H1 (cell line): ENCODE measurements around the gene SLC27A2. TPM values are rescaled to one million over a fixed set of nuclear protein-coding genes. Genes with fewer than 3 reads are reported as not detected.
A peak's percentile ranks its signal among the peaks of the same experiment; 100 is the strongest.

Experiments used
- CTCF ChIA-PET: fragments of 300-600 bp; sonication (Branson Sonifier 250); formaldehyde crosslinking; loops from one replicate; lab custom pipeline; 2021; ENCODE audit not compliant: partially characterized antibody; lab: Charles Lee
- POLR2A ChIA-PET: fragments of 300-600 bp; sonication (Branson Sonifier 250); formaldehyde crosslinking; loops from one replicate; lab custom pipeline; 2021; ENCODE audit warnings: inconsistent platforms; ENCODE audit not compliant: partially characterized antibody; lab: Charles Lee
- DNase-seq, 2 experiments: peaks; one replicate each; pipeline versions ENCODE4 v3.0.0 to v3.0.0-alpha.2; 2010 to 2022; ENCODE audit warnings: low spot score in 2 of 2, low read depth in 1 of 2, mixed read lengths in 1 of 2
- FAIRE-seq: peaks from 2 replicates; lab custom pipeline; 2011; peaks lifted over from hg19 to GRCh38; lab: Jason Lieb, UNC
- H2AFZ ChIP-seq: 2 replicates; pipeline ENCODE4 v1.8.1; 2012; ENCODE audit warnings: low read length, inconsistent platforms
- H2AK5ac ChIP-seq: 2 replicates; pipeline ENCODE4 v1.6.1; 2013; ENCODE audit warnings: low read depth, low read length
- H2BK120ac ChIP-seq: replicated peaks from 2 replicates; pipeline ENCODE3; 2013; ENCODE audit warnings: low read depth, low read length, inconsistent platforms
- H2BK12ac ChIP-seq: 2 replicates; pipeline ENCODE4 v1.6.1; 2013; ENCODE audit warnings: low read depth, low read length
- H2BK15ac ChIP-seq: 2 replicates; pipeline ENCODE4 v1.6.1; 2013; ENCODE audit warnings: low read length
- H2BK20ac ChIP-seq: 2 replicates; pipeline ENCODE4 v1.6.1; 2013; ENCODE audit warnings: low read length
- H2BK5ac ChIP-seq: 2 replicates; pipeline ENCODE4 v1.6.1; 2013; ENCODE audit warnings: low read depth, low read length
- H3K14ac ChIP-seq: 2 replicates; pipeline ENCODE4 v1.6.1; 2013; ENCODE audit warnings: inconsistent platforms; ENCODE audit not compliant: insufficient read length
- H3K18ac ChIP-seq: 2 replicates; pipeline ENCODE4 v1.6.1; 2013; ENCODE audit warnings: low read length; ENCODE audit errors: extremely low read depth
- H3K23ac ChIP-seq: 2 replicates; pipeline ENCODE4 v1.6.1; 2013; ENCODE audit warnings: inconsistent platforms; ENCODE audit not compliant: insufficient read length
- H3K23me2 ChIP-seq: 2 replicates; pipeline ENCODE4 v1.6.1; 2013; ENCODE audit warnings: low read depth, low read length
- H3K27ac ChIP-seq: 2 replicates; pipeline ENCODE4 v1.6.1; 2011; ENCODE audit warnings: low read depth, low read length, inconsistent platforms
- H3K27me3 ChIP-seq, 4 experiments: replicated peaks in 1 of 4; 1 replicate in 1 of 4; 2 replicates in 3 of 4; pipeline versions ENCODE4 v1.6.1 to v1.8.1; 2011 to 2013; ENCODE audit warnings: low read length in 3 of 4, mild to moderate bottlenecking in 3 of 4, inconsistent platforms in 2 of 4, mixed read lengths in 2 of 4, moderate library complexity in 1 of 4; ENCODE audit not compliant: control insufficient read depth in 3 of 4, insufficient read depth in 3 of 4; ENCODE audit errors: extremely low read depth in 1 of 4
- H3K36me3 ChIP-seq, 4 experiments: 2 replicates each; pipeline versions ENCODE4 v1.6.1 to v1.8.1; 2011 to 2013; ENCODE audit warnings: mild to moderate bottlenecking in 4 of 4, low read length in 3 of 4, moderate library complexity in 2 of 4, control low read depth in 1 of 4, inconsistent platforms in 1 of 4; ENCODE audit not compliant: insufficient read depth in 4 of 4, control insufficient read depth in 2 of 4
- H3K4ac ChIP-seq: replicated peaks from 2 replicates; pipeline ENCODE3; 2013; ENCODE audit warnings: low read length, low read depth, mixed read lengths, inconsistent platforms; ENCODE audit not compliant: insufficient read length
- H3K4me1 ChIP-seq, 4 experiments: replicated peaks in 1 of 4; 1 replicate in 1 of 4; 2 replicates in 3 of 4; pipeline versions ENCODE4 v1.6.1 to v1.8.1; 2011 to 2013; ENCODE audit warnings: low read length in 3 of 4, inconsistent platforms in 2 of 4, mixed read lengths in 1 of 4; ENCODE audit not compliant: insufficient read depth in 4 of 4, control insufficient read depth in 3 of 4
- H3K4me2 ChIP-seq, 2 experiments: 2 replicates each; pipeline versions ENCODE4 v1.6.1 to v1.8.1; 2011 to 2013; ENCODE audit warnings: low read depth in 2 of 2, low read length in 2 of 2, control low read depth in 1 of 2, inconsistent platforms in 1 of 2, mild to moderate bottlenecking in 1 of 2; ENCODE audit not compliant: insufficient read depth in 1 of 2
- H3K4me3 ChIP-seq, 4 experiments: fragments of 200-600, 300-600 bp in 1 of 4; sonication (generic), shearing (Covaris generic), sonication (Bioruptor Twin) in 1 of 4; 2 replicates each; pipeline versions ENCODE4 v1.5.1 to v1.8.1; 2011 to 2016; ENCODE audit warnings: low read length in 4 of 4, low read depth in 3 of 4, control low read depth in 2 of 4, inconsistent platforms in 2 of 4, mild to moderate bottlenecking in 2 of 4, mixed read lengths in 1 of 4, moderate library complexity in 1 of 4; ENCODE audit not compliant: insufficient read depth in 2 of 4; ENCODE audit errors: extremely low read depth in 1 of 4
- H3K56ac ChIP-seq: replicated peaks from 2 replicates; pipeline ENCODE3; 2013; ENCODE audit warnings: low read depth, mild to moderate bottlenecking, mixed read lengths, low read length, inconsistent platforms; ENCODE audit not compliant: insufficient read length
- H3K79me1 ChIP-seq: 2 replicates; pipeline ENCODE4 v1.6.1; 2013; ENCODE audit warnings: low read depth, low read length, control low read depth
- H3K79me2 ChIP-seq, 2 experiments: 2 replicates each; pipeline versions ENCODE4 v1.6.1 to v1.8.1; 2012 to 2013; ENCODE audit warnings: low read length in 2 of 2, mild to moderate bottlenecking in 2 of 2, inconsistent platforms in 1 of 2; ENCODE audit not compliant: insufficient read depth in 2 of 2, control insufficient read depth in 1 of 2
- H3K9ac ChIP-seq, 4 experiments: replicated peaks in 1 of 4; 1 replicate in 1 of 4; 2 replicates in 3 of 4; pipeline versions ENCODE4 v1.6.1 to v1.8.1; 2011 to 2013; ENCODE audit warnings: low read depth in 3 of 4, low read length in 3 of 4, control low read depth in 2 of 4, mild to moderate bottlenecking in 2 of 4, moderate library complexity in 2 of 4, inconsistent platforms in 1 of 4; ENCODE audit errors: extremely low read depth in 1 of 4
- H3K9me3 ChIP-seq, 2 experiments: 2 replicates each; pipeline versions ENCODE4 v1.6.1 to v1.8.1; 2012 to 2013; ENCODE audit warnings: mild to moderate bottlenecking in 2 of 2, moderate library complexity in 2 of 2, control low read depth in 1 of 2, inconsistent platforms in 1 of 2, low read depth in 1 of 2, low read length in 1 of 2, mixed read lengths in 1 of 2; ENCODE audit not compliant: insufficient read depth in 2 of 2
- H4K20me1 ChIP-seq, 2 experiments: replicated peaks in 1 of 2; 2 replicates each; pipeline versions ENCODE3 to v1.8.1; 2011 to 2013; ENCODE audit warnings: inconsistent platforms in 2 of 2, low read length in 2 of 2, mild to moderate bottlenecking in 1 of 2; ENCODE audit not compliant: insufficient read depth in 2 of 2, control insufficient read depth in 1 of 2
- H4K5ac ChIP-seq: 2 replicates; pipeline ENCODE4 v1.6.1; 2013; ENCODE audit warnings: low read length, low read depth, mixed read lengths, inconsistent platforms; ENCODE audit not compliant: insufficient read length
- H4K8ac ChIP-seq: 2 replicates; pipeline ENCODE4 v1.8.0; 2013; ENCODE audit warnings: mild to moderate bottlenecking, moderate library complexity, low read length, inconsistent platforms; ENCODE audit not compliant: insufficient read depth; ENCODE audit errors: extremely low read depth
- H4K91ac ChIP-seq: replicated peaks from 2 replicates; pipeline ENCODE3; 2013; ENCODE audit warnings: low read length, mixed read lengths, inconsistent platforms; ENCODE audit not compliant: insufficient read length
- NANOG ChIP-seq: IDR thresholded peaks from 2 replicates; pipeline ENCODE4 v1.6.1; 2011; ENCODE audit warnings: low read length, low read depth, mild to moderate bottlenecking, inconsistent platforms; ENCODE audit not compliant: insufficient read depth, poor library complexity, severe bottlenecking
- TAF1 ChIP-seq: IDR thresholded peaks from 2 replicates; pipeline ENCODE4 v1.6.1; 2011; ENCODE audit warnings: mild to moderate bottlenecking, low read depth, low read length
- WGBS, 2 experiments: shearing (Covaris generic) in 1 of 2; methylation state at CpG; one replicate each; pipeline versions ENCODE4 v1.1.6 to v1.1.7; 2013 to 2015; ENCODE audit warnings: low lambda C conversion rate in 2 of 2, mixed read lengths in 2 of 2, inconsistent platforms in 1 of 2, low coverage in 1 of 2, missing lambda C conversion rate in 1 of 2; ENCODE audit not compliant: insufficient replicate concordance in 2 of 2, insufficient coverage in 1 of 2, insufficient read length in 1 of 2; ENCODE audit errors: extremely low coverage in 1 of 2, missing lambda C conversion rate in 1 of 2; 5-methylcytosine and 5-hydroxymethylcytosine counted together
- polyA plus RNA-seq, 7 experiments: library from polyadenylated mRNA; depleted of rRNA in 3 of 7; stranded (reverse) in 5 of 7; unstranded in 2 of 7; fragments of >200 nt in 5 of 7; fragments of 200-250 nt in 2 of 7; gene quantifications; 1 replicate in 5 of 7; 2 replicates in 1 of 7; 4 replicates in 1 of 7; pipeline versions ENCODE4 v1.2.1 to v1.2.3, GENCODE V29; 2011 to 2013; ENCODE audit warnings: missing spikeins in 2 of 7, mixed read lengths in 2 of 7
- total RNA-seq: library from RNA; stranded (reverse); fragmentation: NEBNext Ultra II Directional; extraction: Animal tissue kit (Norgen Biotek cat#: 25700); gene quantifications from 2 replicates; pipeline ENCODE4 v1.2.1, GENCODE V29; 2021

SLC27A2 gene
- total and polyA plus RNA-seq, 2 of the 8 experiments (the other 6 are each of a cell fraction or from before 2014, with no cell fraction given) = 5.6 to 5.8 TPM

DNA sequence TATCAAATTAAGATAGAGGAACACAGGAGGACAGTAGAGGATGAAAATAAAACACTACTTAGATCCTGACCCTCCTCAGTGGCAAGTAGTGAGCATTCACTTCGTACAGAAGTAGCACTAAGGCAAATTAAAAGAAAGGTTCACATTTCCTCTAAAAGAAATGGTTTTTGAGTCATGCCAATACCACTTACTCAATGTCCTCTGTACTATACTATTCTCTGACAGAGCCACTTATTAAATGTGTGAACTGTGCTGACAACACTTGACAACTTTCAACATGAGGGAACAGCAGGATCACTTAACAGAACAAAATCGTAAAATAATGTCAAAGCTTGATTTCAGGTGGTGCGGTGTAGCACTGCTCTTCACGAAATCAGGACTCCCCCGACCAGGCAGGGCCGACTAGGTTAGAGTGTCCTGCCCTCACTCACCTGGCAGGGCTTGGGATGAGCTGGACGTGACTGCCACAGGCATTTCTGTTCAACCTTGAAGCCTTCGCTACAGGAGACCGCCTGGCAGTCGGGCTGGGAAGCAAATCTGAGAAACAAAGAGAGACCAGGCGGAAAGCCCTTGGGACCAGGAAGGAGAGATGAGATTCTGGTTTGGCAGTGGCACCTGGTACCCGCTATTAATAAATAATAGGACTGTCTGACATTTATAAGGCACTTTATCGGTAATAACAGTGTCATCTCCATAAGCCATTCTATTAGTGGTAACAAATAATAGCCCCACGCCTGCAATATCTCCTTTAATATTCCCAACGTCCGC is 611 bp upstream of the SLC27A2 start:
- no peak for FAIRE-seq
- Histone ChIP-seq H2BK12ac (peak overlapping the region; percentile 39; the same call in 1 of the 2 replicates), H3K56ac (no peak overlapping the region), H2BK15ac (no peak overlapping the region), H3K23ac (no peak overlapping the region), H3K9ac (no peak overlapping the region), H3K36me3 (no peaks in the 10 kb centered on the region), H3K18ac (no peak overlapping the region), H3K23me2 (peaks cover 13% of the 10 kb centered on the region; the same call in 1 of the 2 replicates), H3K9me3 (no peaks in the 10 kb centered on the region), H2BK20ac (0 out of 2 replicates have a peak overlapping the region, but pooled peaks have one; percentile 48), H4K5ac (no peak overlapping the region), H3K4ac (no peak overlapping the region), H3K27me3 (peaks cover 3 to 33% (median 28%) of the 10 kb centered on the region in 4 experiments), H3K4me2 (peak overlapping the region; percentile 86 to 97), H4K8ac (no peak overlapping the region), H3K4me3 (peak overlapping the region; percentile 51 to 66 (median 58); a peak in 6 of 8 replicates), H2AK5ac (no peak overlapping the region), H3K4me1 (peaks cover 0 to 8% (median 4%) of the 10 kb centered on the region in 4 experiments; a peak in 6 of 7 replicates), H3K79me1 (no peaks in the 10 kb centered on the region), H2BK5ac (no peak overlapping the region), H3K79me2 (no peaks in the 10 kb centered on the region), H2BK120ac (no peak overlapping the region), H4K91ac (no peak overlapping the region), H2AFZ (peak overlapping the region; percentile 52; the same call in 1 of the 2 replicates), H3K14ac (no peak overlapping the region), H3K27ac (no peak overlapping the region), H4K20me1 (peaks cover 0 to 1% of the 10 kb centered on the region in 2 experiments)
- WGBS, 2 experiments = 49% methylated on average over 16 of the region's 16 CpGs; no CpG with 5 or more reads in 1 of the 2 experiments
- CTCF ChIA-PET = interaction anchor here (0.6 to 4.3 kb wide), 12 partner anchors 11 to 134 kb away, joined by 3 to 15 read pairs (median 4); no protein-coding TSS in a partner anchor
- peak; percentile 14; the same call in 1 of the 2 replicates for TF ChIP-seq TAF1
- no peak for TF ChIP-seq NANOG
- POLR2A ChIA-PET = interaction anchor here (1.0 to 1.9 kb wide), 7 partner anchors 13 to 174 kb away, joined by 3 to 5 read pairs (median 4); partner anchors contain the start of gene GABPB1
- DNase-seq = peak in 1 of 2 experiments; percentile 48
